Ovary (tissue), 3 donors: Measurements from ENCODE around the gene PCARE.

Experiments used
- POLR2A ChIP-seq: fragments of 450-650 bp; IDR thresholded peaks from one replicate; pipeline ENCODE4 v1.6.1; 2017; ENCODE audit warnings: antibody characterized with exemption, mild to moderate bottlenecking, moderate library complexity
- TF ChIP-seq, protein P1 (sequence below), 3 donors: fragments of 450-650 bp in 2 of 3; fragments of 200-600 bp in 1 of 3; IDR thresholded peaks; one replicate each; pipeline versions ENCODE4 v1.5.1 to v1.8.0; 2016 to 2022; ENCODE audit warnings: antibody characterized with exemption in 3 of 3, mild to moderate bottlenecking in 1 of 3
- donor health status: DM: no; HTN: no; CAD: no.

DNA sequence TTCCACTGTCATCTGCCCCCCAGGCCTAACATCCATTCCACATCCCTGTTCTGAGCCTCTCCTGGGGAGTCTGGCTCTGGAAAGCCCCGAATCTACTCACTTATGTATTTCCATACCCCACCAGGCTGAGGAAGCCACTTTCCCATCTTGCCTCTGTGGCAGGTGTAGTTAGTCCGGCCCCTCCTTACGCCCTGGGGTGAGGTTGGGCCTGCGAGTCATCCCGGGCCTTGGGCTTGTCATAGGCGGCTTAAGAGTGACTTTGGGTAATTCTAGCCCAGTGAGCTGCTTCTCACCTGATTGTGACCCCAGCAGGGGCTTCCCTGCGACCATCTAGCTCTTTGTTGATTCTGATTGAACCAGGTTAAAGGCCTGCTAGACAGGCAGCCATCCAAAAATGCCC is 21.1 kb downstream of the PCARE start:
- no peak for TF ChIP-seq POLR2A
- TF ChIP-seq, protein P1, sequence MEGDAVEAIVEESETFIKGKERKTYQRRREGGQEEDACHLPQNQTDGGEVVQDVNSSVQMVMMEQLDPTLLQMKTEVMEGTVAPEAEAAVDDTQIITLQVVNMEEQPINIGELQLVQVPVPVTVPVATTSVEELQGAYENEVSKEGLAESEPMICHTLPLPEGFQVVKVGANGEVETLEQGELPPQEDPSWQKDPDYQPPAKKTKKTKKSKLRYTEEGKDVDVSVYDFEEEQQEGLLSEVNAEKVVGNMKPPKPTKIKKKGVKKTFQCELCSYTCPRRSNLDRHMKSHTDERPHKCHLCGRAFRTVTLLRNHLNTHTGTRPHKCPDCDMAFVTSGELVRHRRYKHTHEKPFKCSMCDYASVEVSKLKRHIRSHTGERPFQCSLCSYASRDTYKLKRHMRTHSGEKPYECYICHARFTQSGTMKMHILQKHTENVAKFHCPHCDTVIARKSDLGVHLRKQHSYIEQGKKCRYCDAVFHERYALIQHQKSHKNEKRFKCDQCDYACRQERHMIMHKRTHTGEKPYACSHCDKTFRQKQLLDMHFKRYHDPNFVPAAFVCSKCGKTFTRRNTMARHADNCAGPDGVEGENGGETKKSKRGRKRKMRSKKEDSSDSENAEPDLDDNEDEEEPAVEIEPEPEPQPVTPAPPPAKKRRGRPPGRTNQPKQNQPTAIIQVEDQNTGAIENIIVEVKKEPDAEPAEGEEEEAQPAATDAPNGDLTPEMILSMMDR (IDR thresholded peaks at IDR 0.05) = no peak
